ENCODE results near the gene TMEM132C.

DNA sequence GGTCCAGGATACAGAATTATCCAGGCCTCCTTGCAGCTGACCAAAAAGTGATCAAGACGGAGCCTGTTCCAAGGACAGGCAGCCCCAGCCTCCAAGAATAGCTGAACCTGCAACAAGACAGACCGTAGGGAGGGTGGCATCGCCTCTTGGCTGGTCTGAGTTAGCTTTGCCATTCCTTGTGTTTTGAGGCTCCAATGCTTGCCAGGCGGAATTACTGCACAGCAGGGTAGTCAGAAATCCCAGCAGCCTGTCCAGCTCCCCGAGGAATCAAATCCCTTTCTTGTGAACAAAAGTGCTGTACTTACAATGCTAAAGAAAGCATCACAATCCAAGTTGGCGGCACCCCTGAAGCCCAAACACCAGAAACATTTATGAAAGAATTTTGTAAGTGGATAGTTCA, 246.9 kb downstream of the TMEM132C start:
- TF ChIP-seq, protein P1, sequence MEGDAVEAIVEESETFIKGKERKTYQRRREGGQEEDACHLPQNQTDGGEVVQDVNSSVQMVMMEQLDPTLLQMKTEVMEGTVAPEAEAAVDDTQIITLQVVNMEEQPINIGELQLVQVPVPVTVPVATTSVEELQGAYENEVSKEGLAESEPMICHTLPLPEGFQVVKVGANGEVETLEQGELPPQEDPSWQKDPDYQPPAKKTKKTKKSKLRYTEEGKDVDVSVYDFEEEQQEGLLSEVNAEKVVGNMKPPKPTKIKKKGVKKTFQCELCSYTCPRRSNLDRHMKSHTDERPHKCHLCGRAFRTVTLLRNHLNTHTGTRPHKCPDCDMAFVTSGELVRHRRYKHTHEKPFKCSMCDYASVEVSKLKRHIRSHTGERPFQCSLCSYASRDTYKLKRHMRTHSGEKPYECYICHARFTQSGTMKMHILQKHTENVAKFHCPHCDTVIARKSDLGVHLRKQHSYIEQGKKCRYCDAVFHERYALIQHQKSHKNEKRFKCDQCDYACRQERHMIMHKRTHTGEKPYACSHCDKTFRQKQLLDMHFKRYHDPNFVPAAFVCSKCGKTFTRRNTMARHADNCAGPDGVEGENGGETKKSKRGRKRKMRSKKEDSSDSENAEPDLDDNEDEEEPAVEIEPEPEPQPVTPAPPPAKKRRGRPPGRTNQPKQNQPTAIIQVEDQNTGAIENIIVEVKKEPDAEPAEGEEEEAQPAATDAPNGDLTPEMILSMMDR (IDR thresholded peaks at IDR 0.05; ENCODE audit: extremely low read depth in 1 of 2, insufficient read depth in 1 of 2, low read depth in 1 of 2, low read length in 2 of 2): no peak
- TF ChIP-seq, protein P2, sequence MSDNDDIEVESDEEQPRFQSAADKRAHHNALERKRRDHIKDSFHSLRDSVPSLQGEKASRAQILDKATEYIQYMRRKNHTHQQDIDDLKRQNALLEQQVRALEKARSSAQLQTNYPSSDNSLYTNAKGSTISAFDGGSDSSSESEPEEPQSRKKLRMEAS (IDR thresholded peaks at IDR 0.05; ENCODE audit: insufficient read depth, insufficient read length): no peak
- no peak for TF ChIP-seq POLR2AphosphoS5 (IDR thresholded peaks at IDR 0.05; ENCODE audit: insufficient read depth, low read depth, low read length)
- TF ChIP-seq POLR2A (IDR thresholded peaks at IDR 0.05; ENCODE audit: low read depth, low read length): no peak
- no peak for TF ChIP-seq MYC (IDR thresholded peaks at IDR 0.05; ENCODE audit: low read depth, low read length)
- no peak for TF ChIP-seq FOS (IDR thresholded peaks at IDR 0.05; ENCODE audit: borderline replicate concordance, insufficient read depth, low read length)
- TF ChIP-seq JUN (IDR thresholded peaks at IDR 0.05; ENCODE audit: borderline replicate concordance, insufficient read depth, insufficient read length, low read depth): no peak

All from endothelial cell of umbilical vein (primary cell).